Brain microvascular endothelial cell (primary cell): ENCODE measurements around the gene CHST11.

Experiments used
- DNase-seq: peaks from one replicate; pipeline ENCODE4 v3.0.0-alpha.2; 2020
- H3K27ac ChIP-seq: fragments of 250-450 bp; sonication (Bioruptor Pico); 2 replicates; pipeline ENCODE4 v1.5.1; 2020; ENCODE audit warnings: mild to moderate bottlenecking, moderate library complexity
- H3K27me3 ChIP-seq: fragments of 250-450 bp; sonication (Bioruptor Pico); replicated peaks from 2 replicates; pipeline ENCODE4 v1.5.1; 2020; ENCODE audit warnings: mild to moderate bottlenecking
- H3K36me3 ChIP-seq: fragments of 250-450 bp; sonication (Bioruptor Pico); replicated peaks from 2 replicates; pipeline ENCODE4 v1.5.1; 2020; ENCODE audit warnings: mild to moderate bottlenecking
- H3K4me3 ChIP-seq: 2 replicates; pipeline ENCODE4 v1.5.1; 2011; ENCODE audit warnings: low read depth, mild to moderate bottlenecking, control low read depth, low read length, moderate library complexity
- CTCF ChIP-seq: IDR thresholded peaks from 2 replicates; pipeline ENCODE4 v1.5.1; 2011; ENCODE audit warnings: low read depth, mild to moderate bottlenecking, moderate library complexity, low read length, control low read depth, inconsistent platforms; ENCODE audit errors: missing control alignments
- in situ Hi-C: cut with HindIII; loops from 2 replicates; pipeline ENCODE4 v1.10.0; 2017; ENCODE audit warnings: low sequenced_read_pairs, low pct_ligation_motif_present

The CHST11 gene

GRCh38 chr12:104593482-104593881 is 136.7 kb downstream of the CHST11 start:
- Histone ChIP-seq H3K4me3 (no peak overlapping the region), H3K36me3 (no peaks in the 10 kb centered on the region), H3K27ac (no peak overlapping the region), H3K27me3 (no peaks in the 10 kb centered on the region)
- TF ChIP-seq CTCF = no peak
- in situ Hi-C loops = no loop called here
- DNase-seq = no peak

GRCh38 chr12:104596134-104596799 is 139.5 kb downstream of the CHST11 start:
- peak; percentile 84 for DNase-seq
- Histone ChIP-seq H3K36me3 (no peaks in the 10 kb centered on the region), H3K27ac (peak overlapping the region; percentile 0), H3K4me3 (no peak overlapping the region), H3K27me3 (no peaks in the 10 kb centered on the region)
- no peak for TF ChIP-seq CTCF
- in situ Hi-C loops = no loop called here

- Histone ChIP-seq H3K27ac (peak overlapping the region; percentile 0), H3K4me3 (no peak overlapping the region), H3K27me3 (no peaks in the 10 kb centered on the region), H3K36me3 (no peaks in the 10 kb centered on the region)
- in situ Hi-C loops = no loop called here
- TF ChIP-seq CTCF = no peak
- DNase-seq = no peak
Observed at GRCh38 chr12:104596898-104597843, 140.4 kb downstream of the CHST11 start.

GRCh38 chr12:104598342-104599271 is 141.9 kb downstream of the CHST11 start:
- DNase-seq = no peak
- H3K36me3 ChIP-seq = no peaks in the 10 kb centered on the region
- no peak for TF ChIP-seq CTCF
- H3K27ac ChIP-seq = no peak overlapping the region
- in situ Hi-C loops = no loop called here
- H3K4me3 ChIP-seq = no peak overlapping the region
- H3K27me3 ChIP-seq = no peaks in the 10 kb centered on the region

- TF ChIP-seq CTCF = no peak
- no peaks in the 10 kb centered on the region for H3K36me3 ChIP-seq
- in situ Hi-C loops = no loop called here
- H3K27ac ChIP-seq = no peak overlapping the region
- no peaks in the 10 kb centered on the region for H3K27me3 ChIP-seq
- DNase-seq = no peak
- H3K4me3 ChIP-seq = no peak overlapping the region
Observed at GRCh38 chr12:104599272-104600035, 142.7 kb downstream of the CHST11 start.
